Activated T-cell treated with anti-CD3 and anti-CD28 coated beads, Interleukin-2, amount 50 U/mL, for 72 hours (primary cell): Measurements from ENCODE around the gene SPDYE4. TPM values are rescaled to one million over a fixed set of nuclear protein-coding genes. Genes with fewer than 3 reads are reported as not detected.

Source experiments
- ATAC-seq, 2 donors: fragments of 150-1000 bp; cut with Tn5 transposase; replicated peaks in 1 of 2; 2 replicates each; pipeline ENCODE4 v1.10.0; 2021; ENCODE audit warnings: moderate library complexity in 2 of 2, mild to moderate bottlenecking in 1 of 2
- DNase-seq, 2 donors: peaks; one replicate each; pipeline ENCODE4 v3.0.0; 2021 to 2022; ENCODE audit warnings: mixed read lengths in 1 of 2
- H3K27ac Mint-ChIP-seq: one replicate; pipeline ENCODE4 v1.8.0; 2022; ENCODE audit warnings: mild to moderate bottlenecking, moderate library complexity, mixed read lengths
- H3K27me3 Mint-ChIP-seq: one replicate; pipeline ENCODE4 v1.8.0; 2022; ENCODE audit warnings: low read depth, mixed read lengths
- H3K36me3 Mint-ChIP-seq, 2 donors: one replicate each; pipeline ENCODE4 v1.8.0; 2022; ENCODE audit warnings: mixed read lengths in 2 of 2, mild to moderate bottlenecking in 1 of 2; ENCODE audit not compliant: insufficient read depth in 2 of 2
- H3K4me1 Mint-ChIP-seq: one replicate; pipeline ENCODE4 v1.8.0; 2022; ENCODE audit warnings: low read depth, mixed read lengths
- H3K4me3 Mint-ChIP-seq, 2 donors: one replicate each; pipeline ENCODE4 v1.8.0; 2022; ENCODE audit warnings: mild to moderate bottlenecking in 2 of 2, mixed read lengths in 2 of 2, moderate library complexity in 2 of 2
- H3K9me3 Mint-ChIP-seq, 2 donors: one replicate each; pipeline ENCODE4 v1.8.0; 2022; ENCODE audit warnings: mixed read lengths in 2 of 2
- total RNA-seq, 2 donors: library from RNA; stranded (reverse); gene quantifications; one replicate each; pipeline ENCODE4 v1.2.3, GENCODE V29; 2022

Gene SPDYE4
- total RNA-seq, 2 donors from 2014 or later, result not detected

GRCh38 chr17:8762012-8762411 lies 3.7 kb upstream of the SPDYE4 start:
- no peak for ATAC-seq

GRCh38 chr17:8757189-8757588 lies 1.2 kb downstream of the SPDYE4 start:
- no peak overlapping the region for H3K27ac Mint-ChIP-seq
- peaks cover 24% of the 10 kb centered on the region for H3K27me3 Mint-ChIP-seq
- no peak overlapping the region for H3K4me3 Mint-ChIP-seq
- no peaks in the 10 kb centered on the region for H3K36me3 Mint-ChIP-seq
- H3K9me3 Mint-ChIP-seq, result peaks cover 0 to 2% of the 10 kb centered on the region in 2 donors
- H3K4me1 Mint-ChIP-seq, result no peaks in the 10 kb centered on the region
- ATAC-seq (no peak), DNase-seq (no peak)

More at GRCh38 chr17:8762012-8762411, 3.7 kb upstream of the SPDYE4 start:
- DNase-seq, result no peak
- Mint-ChIP-seq H3K36me3 (no peaks in the 10 kb centered on the region), H3K9me3 (peaks cover 0 to 2% of the 10 kb centered on the region in 2 donors), H3K27me3 (peaks cover 6% of the 10 kb centered on the region), H3K4me1 (no peaks in the 10 kb centered on the region), H3K27ac (no peak overlapping the region), H3K4me3 (no peak overlapping the region)

- H3K4me1 Mint-ChIP-seq, result no peaks in the 10 kb centered on the region
- peaks cover 18% of the 10 kb centered on the region for H3K27me3 Mint-ChIP-seq
- H3K36me3 Mint-ChIP-seq, result no peaks in the 10 kb centered on the region
- H3K9me3 Mint-ChIP-seq, result no peaks in the 10 kb centered on the region
- H3K4me3 Mint-ChIP-seq, result no peak overlapping the region
- no peak for ATAC-seq
- no peak for DNase-seq
- H3K27ac Mint-ChIP-seq, result no peak overlapping the region
Observed at GRCh38 chr17:8755590-8756255, 2.6 kb downstream of the SPDYE4 start.

GRCh38 chr17:8754890-8755289 lies 3.5 kb downstream of the SPDYE4 start:
- Mint-ChIP-seq H3K4me3 (no peak overlapping the region), H3K4me1 (no peaks in the 10 kb centered on the region), H3K36me3 (no peaks in the 10 kb centered on the region), H3K27ac (no peak overlapping the region), H3K27me3 (peaks cover 18% of the 10 kb centered on the region), H3K9me3 (no peaks in the 10 kb centered on the region)
- DNase-seq (no peak), ATAC-seq (no peak)

GRCh38 chr17:8753976-8754440 lies 4.3 kb downstream of the SPDYE4 start:
- Mint-ChIP-seq H3K4me1 (no peaks in the 10 kb centered on the region), H3K27me3 (peaks cover 18% of the 10 kb centered on the region), H3K9me3 (no peaks in the 10 kb centered on the region), H3K4me3 (no peak overlapping the region), H3K36me3 (no peaks in the 10 kb centered on the region), H3K27ac (no peak overlapping the region)
- no peak for DNase-seq
- no peak for ATAC-seq

- ATAC-seq (no peak), DNase-seq (no peak)
- Mint-ChIP-seq H3K4me3 (no peak overlapping the region), H3K27me3 (peaks cover 18% of the 10 kb centered on the region), H3K36me3 (no peaks in the 10 kb centered on the region), H3K9me3 (no peaks in the 10 kb centered on the region), H3K4me1 (no peaks in the 10 kb centered on the region), H3K27ac (no peak overlapping the region)
Observed at GRCh38 chr17:8753136-8753975, 5.0 kb downstream of the SPDYE4 start.

- ATAC-seq (no peak), DNase-seq (no peak)
- Mint-ChIP-seq H3K36me3 (peaks cover 0 to 4% of the 10 kb centered on the region in 2 donors), H3K4me1 (peaks cover 11% of the 10 kb centered on the region), H3K27ac (no peak overlapping the region), H3K27me3 (peaks cover 7% of the 10 kb centered on the region), H3K4me3 (no peak overlapping the region), H3K9me3 (peaks cover 2% of the 10 kb centered on the region in 2 donors)
Observed at GRCh38 chr17:8749616-8750015, 8.7 kb downstream of the SPDYE4 start.

- Mint-ChIP-seq H3K27me3 (no peaks in the 10 kb centered on the region), H3K4me3 (no peak overlapping the region), H3K36me3 (peaks cover 0 to 4% of the 10 kb centered on the region in 2 donors), H3K4me1 (peaks cover 11% of the 10 kb centered on the region), H3K9me3 (peaks cover 2% of the 10 kb centered on the region in 2 donors), H3K27ac (no peak overlapping the region)
- ATAC-seq (no peak), DNase-seq (no peak)
Observed at GRCh38 chr17:8747742-8748141, 10.6 kb downstream of the SPDYE4 start.

- DNase-seq (no peak), ATAC-seq (no peak)
- Mint-ChIP-seq H3K36me3 (peaks cover 0 to 4% of the 10 kb centered on the region in 2 donors), H3K27me3 (no peaks in the 10 kb centered on the region), H3K4me1 (peaks cover 11% of the 10 kb centered on the region), H3K4me3 (peak overlapping the region; percentile 89 to 92), H3K9me3 (peaks cover 2% of the 10 kb centered on the region in 2 donors), H3K27ac (peak overlapping the region; percentile 45)
Observed at GRCh38 chr17:8746501-8747236, 11.7 kb downstream of the SPDYE4 start.

- peak overlapping the region; percentile 89 to 92 for H3K4me3 Mint-ChIP-seq
- H3K9me3 Mint-ChIP-seq, result peaks cover 2% of the 10 kb centered on the region in 2 donors
- H3K27ac Mint-ChIP-seq, result peak overlapping the region; percentile 77
- no peaks in the 10 kb centered on the region for H3K27me3 Mint-ChIP-seq
- peak; percentile 82 to 86 for ATAC-seq
- H3K4me1 Mint-ChIP-seq, result peaks cover 14% of the 10 kb centered on the region
- DNase-seq, result peak; percentile 80 to 90
- H3K36me3 Mint-ChIP-seq, result peaks cover 0 to 4% of the 10 kb centered on the region in 2 donors
Observed at GRCh38 chr17:8745586-8746500, 12.5 kb downstream of the SPDYE4 start.

- peaks cover 28% of the 10 kb centered on the region for H3K4me1 Mint-ChIP-seq
- no peak overlapping the region for H3K27ac Mint-ChIP-seq
- no peak for ATAC-seq
- peaks cover 0 to 4% of the 10 kb centered on the region in 2 donors for H3K36me3 Mint-ChIP-seq
- H3K9me3 Mint-ChIP-seq, result peaks cover 2% of the 10 kb centered on the region in 2 donors
- H3K4me3 Mint-ChIP-seq, result peak overlapping the region; percentile 60 to 89
- DNase-seq, result no peak
- no peaks in the 10 kb centered on the region for H3K27me3 Mint-ChIP-seq
Observed at GRCh38 chr17:8744086-8744785, 14.1 kb downstream of the SPDYE4 start.

GRCh38 chr17:8742819-8743218 lies 15.5 kb downstream of the SPDYE4 start:
- ATAC-seq (no peak), DNase-seq (no peak)
- Mint-ChIP-seq H3K4me3 (no peak overlapping the region), H3K9me3 (peaks cover 2% of the 10 kb centered on the region in 2 donors), H3K27me3 (no peaks in the 10 kb centered on the region), H3K4me1 (peaks cover 28% of the 10 kb centered on the region), H3K27ac (no peak overlapping the region), H3K36me3 (peaks cover 0 to 4% of the 10 kb centered on the region in 2 donors)
